GM12873 (cell line): ENCODE data around the gene ECHS1.

Source experiments
- TF ChIP-seq, protein P1 (sequence below): IDR thresholded peaks from 2 replicates; pipeline ENCODE4 v1.5.1; 2012; ENCODE audit warnings: low read depth, mild to moderate bottlenecking, moderate library complexity, low read length, control low read depth; ENCODE audit not compliant: insufficient read depth; ENCODE audit errors: missing control alignments

Gene ECHS1

DNA sequence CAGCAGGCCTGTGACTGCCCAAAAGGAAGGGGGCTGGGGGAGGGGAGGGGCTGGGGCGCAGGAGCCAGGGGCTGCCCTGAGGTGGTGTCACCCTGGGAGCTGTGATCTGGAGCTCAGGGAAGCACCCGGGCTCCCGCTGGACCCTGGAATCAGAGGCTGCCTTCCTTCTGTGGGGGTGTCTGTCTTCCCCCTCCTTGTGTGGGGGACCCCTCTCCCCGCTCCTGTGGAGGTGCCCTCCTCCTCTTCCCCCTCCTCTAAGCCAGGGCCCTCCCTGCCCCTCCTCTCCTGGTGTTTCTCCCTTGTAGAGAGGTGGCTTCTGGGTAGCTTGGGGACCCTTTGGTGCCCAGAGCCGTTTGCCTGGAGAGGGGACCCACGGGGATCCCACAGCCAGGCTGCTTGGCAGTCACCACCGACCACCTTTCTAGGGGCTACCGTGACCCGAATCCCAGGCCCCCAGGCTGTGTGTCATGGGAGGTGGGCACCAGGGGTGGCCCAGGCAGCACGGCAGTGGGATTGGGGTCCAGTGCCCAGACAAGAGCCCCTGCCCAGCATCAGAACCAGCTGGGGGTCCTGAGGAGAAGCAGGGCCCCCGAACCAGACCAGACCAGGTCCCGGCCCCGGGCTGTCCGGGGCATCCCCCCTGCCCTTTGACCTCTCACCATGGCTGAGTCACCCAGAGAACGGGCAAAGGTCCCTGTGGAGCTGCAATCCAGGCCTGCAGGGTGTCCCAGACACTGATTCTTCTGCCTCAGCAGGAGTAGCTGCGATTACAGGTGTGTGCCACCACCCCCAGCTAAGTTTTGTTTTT is 25.2 kb downstream of the ECHS1 start:
- TF ChIP-seq, protein P1, sequence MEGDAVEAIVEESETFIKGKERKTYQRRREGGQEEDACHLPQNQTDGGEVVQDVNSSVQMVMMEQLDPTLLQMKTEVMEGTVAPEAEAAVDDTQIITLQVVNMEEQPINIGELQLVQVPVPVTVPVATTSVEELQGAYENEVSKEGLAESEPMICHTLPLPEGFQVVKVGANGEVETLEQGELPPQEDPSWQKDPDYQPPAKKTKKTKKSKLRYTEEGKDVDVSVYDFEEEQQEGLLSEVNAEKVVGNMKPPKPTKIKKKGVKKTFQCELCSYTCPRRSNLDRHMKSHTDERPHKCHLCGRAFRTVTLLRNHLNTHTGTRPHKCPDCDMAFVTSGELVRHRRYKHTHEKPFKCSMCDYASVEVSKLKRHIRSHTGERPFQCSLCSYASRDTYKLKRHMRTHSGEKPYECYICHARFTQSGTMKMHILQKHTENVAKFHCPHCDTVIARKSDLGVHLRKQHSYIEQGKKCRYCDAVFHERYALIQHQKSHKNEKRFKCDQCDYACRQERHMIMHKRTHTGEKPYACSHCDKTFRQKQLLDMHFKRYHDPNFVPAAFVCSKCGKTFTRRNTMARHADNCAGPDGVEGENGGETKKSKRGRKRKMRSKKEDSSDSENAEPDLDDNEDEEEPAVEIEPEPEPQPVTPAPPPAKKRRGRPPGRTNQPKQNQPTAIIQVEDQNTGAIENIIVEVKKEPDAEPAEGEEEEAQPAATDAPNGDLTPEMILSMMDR = no peak

DNA sequence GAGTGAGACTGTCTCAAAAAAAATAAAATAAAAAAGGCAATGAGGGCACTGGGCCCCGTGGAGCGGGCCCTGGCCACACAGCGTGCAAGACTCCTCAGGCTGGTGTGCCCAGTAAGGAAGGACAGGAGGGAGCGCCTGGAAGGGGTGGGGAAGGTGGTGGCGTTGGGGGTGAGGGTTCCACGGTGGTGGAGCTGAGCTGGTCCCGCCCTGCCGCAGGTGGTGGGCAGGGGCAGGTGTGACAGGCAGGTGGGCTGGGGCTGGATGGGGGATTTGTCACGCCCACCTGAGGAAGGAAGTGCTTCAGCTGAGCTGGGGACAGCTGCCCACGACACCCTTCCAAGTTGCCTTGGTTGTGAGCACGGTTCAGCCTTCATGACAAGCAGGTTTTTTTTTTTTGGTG is 26.7 kb downstream of the ECHS1 start:
- TF ChIP-seq, protein P1 = no peak

DNA sequence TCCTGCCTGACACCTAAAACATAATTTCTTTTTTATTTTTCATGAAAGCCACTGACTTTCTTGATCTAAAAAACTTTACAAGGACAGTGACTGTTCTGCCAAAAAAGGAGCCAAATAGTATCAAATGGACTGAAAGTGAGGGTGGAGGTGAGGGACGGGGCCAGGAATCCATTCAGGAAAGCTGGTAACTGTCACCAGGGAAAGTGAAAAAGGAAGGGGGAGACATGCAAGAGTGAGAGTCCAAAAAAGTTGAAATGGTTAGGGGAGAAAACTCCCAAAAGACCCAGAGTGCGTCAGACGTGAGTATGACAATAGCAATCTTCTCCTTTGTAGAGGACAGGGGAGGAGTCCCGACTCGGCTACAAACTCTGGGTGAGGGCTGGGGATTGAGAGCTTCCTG is 28.9 kb downstream of the ECHS1 start:
- TF ChIP-seq, protein P1 = no peak

DNA sequence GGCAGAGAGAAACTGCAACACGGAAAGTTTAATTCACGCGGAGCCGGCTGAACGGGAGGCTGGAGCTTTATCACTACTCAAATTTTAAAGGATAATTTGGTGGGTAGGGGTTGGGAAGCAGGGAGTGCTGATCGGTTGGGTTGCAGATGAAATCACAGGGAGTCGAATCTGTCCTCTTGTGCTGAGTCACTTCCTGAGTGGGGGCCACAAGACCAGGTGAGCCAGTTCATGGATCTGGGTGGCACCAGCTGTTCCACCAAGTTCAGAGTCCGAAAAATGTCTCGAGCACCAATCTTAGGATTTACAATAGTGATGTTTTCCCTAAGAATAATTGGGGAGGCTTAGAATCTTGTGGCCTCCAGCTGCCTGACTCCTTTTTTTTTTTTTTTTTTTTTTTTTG is 29.6 kb downstream of the ECHS1 start:
- TF ChIP-seq, protein P1 = no peak

DNA sequence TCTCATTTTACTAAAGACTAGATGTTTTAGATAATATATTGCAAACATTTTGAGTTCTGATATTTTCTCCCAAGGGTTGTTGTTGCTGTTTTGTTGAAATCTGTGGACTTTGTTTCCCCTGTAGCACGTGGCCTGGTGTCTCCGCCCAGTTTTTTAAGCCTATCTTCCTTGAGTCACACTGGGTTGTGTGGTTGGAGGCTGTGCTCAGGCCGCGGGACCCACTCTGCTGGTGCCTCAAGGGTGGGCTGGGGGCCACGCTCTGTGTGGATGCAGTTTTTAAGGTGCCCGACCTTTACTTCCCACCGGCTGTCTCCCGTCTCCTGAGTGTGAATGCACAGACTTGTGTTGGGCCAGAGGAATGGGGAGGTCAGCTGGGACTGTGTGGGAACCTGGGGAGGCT is 30.2 kb downstream of the ECHS1 start:
- TF ChIP-seq, protein P1 = no peak

DNA sequence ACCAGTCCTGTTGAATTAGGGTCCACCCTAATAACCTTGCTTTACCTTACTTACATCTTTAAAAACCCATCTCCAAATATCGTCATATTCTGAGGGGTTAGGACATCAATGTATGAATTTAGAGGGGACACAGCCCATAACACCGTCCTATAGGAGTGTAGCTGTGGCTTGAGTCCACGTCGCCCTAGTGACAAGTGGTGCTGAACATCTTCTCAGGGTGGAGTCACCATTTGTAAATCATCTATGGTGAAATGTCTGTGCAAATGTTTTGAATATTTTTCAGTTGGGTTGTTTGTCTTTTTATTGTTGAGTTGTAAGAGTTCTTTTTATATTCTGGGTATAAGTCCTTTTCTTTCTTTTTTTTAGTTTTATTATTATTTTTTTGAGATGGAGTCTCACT is 31.2 kb downstream of the ECHS1 start:
- TF ChIP-seq, protein P1 = no peak

DNA sequence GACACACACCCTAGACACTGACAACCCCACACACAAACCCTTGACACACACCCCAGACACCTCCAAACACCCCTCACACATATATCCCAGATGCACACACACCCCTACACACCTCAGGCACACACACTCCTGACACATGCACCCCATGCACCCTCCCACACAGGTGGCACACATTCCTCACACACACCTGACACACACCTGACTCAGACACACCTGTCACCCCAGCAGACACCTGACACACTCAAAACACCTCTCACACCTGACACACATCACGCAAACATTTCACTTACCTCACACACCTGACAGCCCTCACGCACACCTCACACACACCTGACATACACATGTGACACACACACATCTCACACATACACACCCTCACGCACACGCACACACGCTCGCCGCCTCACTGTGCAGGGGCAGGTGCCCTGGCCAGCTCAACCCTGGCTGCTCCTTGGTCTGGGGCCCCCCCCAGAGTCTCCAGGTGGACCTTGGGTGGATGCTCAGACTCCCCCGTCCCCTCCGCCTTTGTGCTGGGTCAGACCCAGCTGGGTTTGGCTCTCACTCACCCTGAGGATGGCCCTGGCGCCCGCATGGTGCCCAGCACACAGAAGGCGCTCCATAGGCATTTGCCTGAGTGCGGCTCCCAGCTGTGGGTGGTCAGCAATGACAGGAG is 33.3 kb downstream of the ECHS1 start:
- TF ChIP-seq, protein P1 = no peak
